Sigmoid colon (tissue), 4 donors: ENCODE results near the gene ANKRD13C.

Source experiments
- CTCF ChIP-seq, 4 experiments: fragments of 450-650 bp in 3 of 4; fragments of 200-600 bp in 1 of 4; IDR thresholded peaks; one replicate each; pipeline ENCODE4 v1.5.1; 2016 to 2019; ENCODE audit warnings: antibody characterized with exemption in 4 of 4, mild to moderate bottlenecking in 3 of 4, moderate library complexity in 2 of 4
- EP300 ChIP-seq, 4 donors: sonication (generic); formaldehyde crosslinking; IDR thresholded peaks; one replicate each; pipeline ENCODE4 v1.6.1; 2017; ENCODE audit warnings: antibody characterized with exemption in 4 of 4
- POLR2A ChIP-seq, 2 donors: fragments of 450-650 bp; IDR thresholded peaks; one replicate each; pipeline ENCODE4 v1.6.1; 2016; ENCODE audit warnings: antibody characterized with exemption in 2 of 2, mild to moderate bottlenecking in 2 of 2, moderate library complexity in 2 of 2
- POLR2AphosphoS5 ChIP-seq, 4 donors: sonication (generic); formaldehyde crosslinking; IDR thresholded peaks; one replicate each; pipeline ENCODE4 v1.6.1; 2017; ENCODE audit warnings: antibody characterized with exemption in 4 of 4

GRCh38 chr1:70353044-70353443 is 1.5 kb downstream of the ANKRD13C start:
- TF ChIP-seq CTCF (IDR thresholded peaks at IDR 0.05): no peak
- TF ChIP-seq POLR2AphosphoS5 (IDR thresholded peaks at IDR 0.05): no peak
- TF ChIP-seq EP300 (IDR thresholded peaks at IDR 0.05): no peak
- no peak for TF ChIP-seq POLR2A (IDR thresholded peaks at IDR 0.05)
